ENCODE data around the gene KCNG2. TPM values are rescaled to one million over a fixed set of nuclear protein-coding genes. Genes with fewer than 3 reads are reported as not detected.

The KCNG2 gene
- total and polyA plus RNA-seq, 2 of the 13 experiments (the other 11 are each of a cell fraction or from before 2014, with no cell fraction given) = not detected

DNA sequence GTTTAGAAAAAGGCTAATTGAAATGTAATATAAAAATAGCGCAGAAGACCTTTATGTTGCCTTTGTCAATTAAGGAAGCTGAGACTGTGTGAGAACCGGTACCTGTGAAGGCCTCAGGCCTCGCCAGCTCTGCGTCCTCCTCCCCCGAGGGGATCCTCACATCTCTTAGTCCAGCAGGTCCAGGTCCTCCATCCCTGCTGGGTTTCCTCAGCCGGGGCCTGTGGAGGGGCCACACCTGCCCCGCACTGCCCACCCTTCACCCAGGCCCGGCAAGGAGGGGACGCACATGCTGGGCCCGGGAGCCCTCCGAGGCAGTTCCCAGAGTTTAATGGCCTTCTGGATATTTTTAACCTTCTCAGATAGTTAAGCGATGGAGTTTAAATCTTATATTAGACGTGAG lies 3.5 kb downstream of the KCNG2 start (continued):
- TF ChIP-seq, protein P1, sequence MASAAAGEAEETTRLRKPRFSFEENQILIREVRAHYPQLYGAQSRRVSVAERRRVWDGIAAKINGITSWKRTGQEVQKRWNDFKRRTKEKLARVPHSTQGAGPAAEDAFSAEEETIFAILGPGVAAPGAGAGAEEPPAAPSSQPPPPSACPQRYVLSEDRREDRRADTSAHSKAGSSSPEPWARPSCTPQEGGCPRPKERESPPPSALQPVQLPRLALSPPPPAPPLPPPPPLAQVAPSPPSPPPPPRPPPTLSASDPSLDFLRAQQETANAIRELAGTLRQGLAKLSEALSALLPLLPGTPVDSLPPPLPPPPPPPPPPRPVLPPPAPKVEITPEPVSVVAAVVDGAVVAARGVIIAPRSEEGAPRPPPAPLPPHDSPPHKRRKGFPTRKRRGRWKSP (CRISPR knock-in tag; IDR thresholded peaks at IDR 0.05) = no peak
- TF ChIP-seq, protein P2, sequence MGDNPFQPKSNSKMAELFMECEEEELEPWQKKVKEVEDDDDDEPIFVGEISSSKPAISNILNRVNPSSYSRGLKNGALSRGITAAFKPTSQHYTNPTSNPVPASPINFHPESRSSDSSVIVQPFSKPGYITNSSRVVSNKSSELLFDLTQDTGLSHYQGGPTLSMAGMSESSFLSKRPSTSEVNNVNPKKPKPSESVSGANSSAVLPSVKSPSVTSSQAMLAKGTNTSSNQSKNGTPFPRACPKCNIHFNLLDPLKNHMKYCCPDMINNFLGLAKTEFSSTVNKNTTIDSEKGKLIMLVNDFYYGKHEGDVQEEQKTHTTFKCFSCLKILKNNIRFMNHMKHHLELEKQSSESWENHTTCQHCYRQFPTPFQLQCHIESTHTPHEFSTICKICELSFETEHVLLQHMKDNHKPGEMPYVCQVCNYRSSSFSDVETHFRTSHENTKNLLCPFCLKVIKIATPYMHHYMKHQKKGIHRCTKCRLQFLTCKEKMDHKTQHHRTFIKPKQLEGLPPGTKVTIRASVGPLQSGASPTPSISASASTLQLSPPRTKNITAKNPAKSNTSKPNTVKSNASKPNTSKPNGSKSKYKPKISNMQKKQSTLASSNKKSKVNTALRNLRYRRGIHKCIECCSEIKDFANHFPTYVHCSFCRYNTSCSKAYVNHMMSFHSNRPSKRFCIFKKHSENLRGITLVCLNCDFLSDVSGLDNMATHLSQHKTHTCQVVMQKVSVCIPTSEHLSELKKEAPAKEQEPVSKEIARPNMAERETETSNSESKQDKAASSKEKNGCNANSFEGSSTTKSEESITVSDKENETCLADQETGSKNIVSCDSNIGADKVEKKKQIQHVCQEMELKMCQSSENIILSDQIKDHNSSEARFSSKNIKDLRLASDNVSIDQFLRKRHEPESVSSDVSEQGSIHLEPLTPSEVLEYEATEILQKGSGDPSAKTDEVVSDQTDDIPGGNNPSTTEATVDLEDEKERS (CRISPR knock-in tag; IDR thresholded peaks at IDR 0.05) = no peak
- TF ChIP-seq ZEB1 (IDR thresholded peaks at IDR 0.05; ENCODE audit: insufficient replicate concordance, low read depth) = no peak
- TF ChIP-seq HNRNPK (IDR thresholded peaks at IDR 0.05; ENCODE audit: low read depth, low read length, poor library complexity, severe bottlenecking) = no peak
- TF ChIP-seq, protein P3, sequence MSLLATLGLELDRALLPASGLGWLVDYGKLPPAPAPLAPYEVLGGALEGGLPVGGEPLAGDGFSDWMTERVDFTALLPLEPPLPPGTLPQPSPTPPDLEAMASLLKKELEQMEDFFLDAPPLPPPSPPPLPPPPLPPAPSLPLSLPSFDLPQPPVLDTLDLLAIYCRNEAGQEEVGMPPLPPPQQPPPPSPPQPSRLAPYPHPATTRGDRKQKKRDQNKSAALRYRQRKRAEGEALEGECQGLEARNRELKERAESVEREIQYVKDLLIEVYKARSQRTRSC (CRISPR knock-in tag; IDR thresholded peaks at IDR 0.05; ENCODE audit: low read depth) = no peak
- no peak for TF ChIP-seq ZNF274 (CRISPR knock-in tag; IDR thresholded peaks at IDR 0.05)
- no peak for TF ChIP-seq ZFX (CRISPR knock-in tag; IDR thresholded peaks at IDR 0.05; ENCODE audit: low read depth)
- TF ChIP-seq, protein P4, sequence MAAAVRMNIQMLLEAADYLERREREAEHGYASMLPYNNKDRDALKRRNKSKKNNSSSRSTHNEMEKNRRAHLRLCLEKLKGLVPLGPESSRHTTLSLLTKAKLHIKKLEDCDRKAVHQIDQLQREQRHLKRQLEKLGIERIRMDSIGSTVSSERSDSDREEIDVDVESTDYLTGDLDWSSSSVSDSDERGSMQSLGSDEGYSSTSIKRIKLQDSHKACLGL (CRISPR knock-in tag; IDR thresholded peaks at IDR 0.05) = no peak
- no peak for TF ChIP-seq SRY (CRISPR knock-in tag; IDR thresholded peaks at IDR 0.05)

All from HepG2 (cell line).